HL-60/S4 treated with retinoic acid at 250 ng/mL for 4 days and 3 days (cell line): ENCODE data around the gene CLCA2.

ENCODE experiments used
- in situ Hi-C: fragments of 300-500 bp; cut with MboI; formaldehyde crosslinking; loops from 2 replicates; pipeline ENCODE4 v1.7.0; 2022; ENCODE audit warnings: low sequenced_read_pairs

Gene CLCA2, protein sequence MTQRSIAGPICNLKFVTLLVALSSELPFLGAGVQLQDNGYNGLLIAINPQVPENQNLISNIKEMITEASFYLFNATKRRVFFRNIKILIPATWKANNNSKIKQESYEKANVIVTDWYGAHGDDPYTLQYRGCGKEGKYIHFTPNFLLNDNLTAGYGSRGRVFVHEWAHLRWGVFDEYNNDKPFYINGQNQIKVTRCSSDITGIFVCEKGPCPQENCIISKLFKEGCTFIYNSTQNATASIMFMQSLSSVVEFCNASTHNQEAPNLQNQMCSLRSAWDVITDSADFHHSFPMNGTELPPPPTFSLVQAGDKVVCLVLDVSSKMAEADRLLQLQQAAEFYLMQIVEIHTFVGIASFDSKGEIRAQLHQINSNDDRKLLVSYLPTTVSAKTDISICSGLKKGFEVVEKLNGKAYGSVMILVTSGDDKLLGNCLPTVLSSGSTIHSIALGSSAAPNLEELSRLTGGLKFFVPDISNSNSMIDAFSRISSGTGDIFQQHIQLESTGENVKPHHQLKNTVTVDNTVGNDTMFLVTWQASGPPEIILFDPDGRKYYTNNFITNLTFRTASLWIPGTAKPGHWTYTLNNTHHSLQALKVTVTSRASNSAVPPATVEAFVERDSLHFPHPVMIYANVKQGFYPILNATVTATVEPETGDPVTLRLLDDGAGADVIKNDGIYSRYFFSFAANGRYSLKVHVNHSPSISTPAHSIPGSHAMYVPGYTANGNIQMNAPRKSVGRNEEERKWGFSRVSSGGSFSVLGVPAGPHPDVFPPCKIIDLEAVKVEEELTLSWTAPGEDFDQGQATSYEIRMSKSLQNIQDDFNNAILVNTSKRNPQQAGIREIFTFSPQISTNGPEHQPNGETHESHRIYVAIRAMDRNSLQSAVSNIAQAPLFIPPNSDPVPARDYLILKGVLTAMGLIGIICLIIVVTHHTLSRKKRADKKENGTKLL

DNA sequence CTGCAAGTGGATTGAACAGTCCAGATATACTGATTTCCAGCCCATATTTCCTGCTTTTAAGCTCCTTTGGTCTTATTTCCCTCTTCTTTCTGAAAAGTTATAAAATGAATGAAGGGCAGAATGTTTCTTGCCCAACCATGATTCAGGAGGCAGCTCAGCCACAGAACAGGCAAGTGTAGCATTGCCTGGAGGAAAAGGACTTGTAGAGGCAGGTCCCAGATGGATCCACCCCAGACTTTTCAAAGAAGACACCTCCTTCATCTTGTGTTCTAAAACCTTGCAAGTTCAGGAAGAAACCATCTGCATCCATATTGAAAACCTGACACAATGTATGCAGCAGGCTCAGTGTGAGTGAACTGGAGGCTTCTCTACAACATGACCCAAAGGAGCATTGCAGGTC, at the start of gene CLCA2:
Gene CLCA2 (plus strand): TSS at position 299 of the 400 bp plus-strand sequence. CDS start 77 bp downstream, at position 376.
- in situ Hi-C loops, result no loop called here

- in situ Hi-C loops, result no loop called here
Observed at GRCh38 chr1:86375688-86376087, 48.3 kb upstream of the CLCA2 start.

GRCh38 chr1:86377341-86377740, 46.6 kb upstream of the CLCA2 start:
- in situ Hi-C loops, result no loop called here

DNA sequence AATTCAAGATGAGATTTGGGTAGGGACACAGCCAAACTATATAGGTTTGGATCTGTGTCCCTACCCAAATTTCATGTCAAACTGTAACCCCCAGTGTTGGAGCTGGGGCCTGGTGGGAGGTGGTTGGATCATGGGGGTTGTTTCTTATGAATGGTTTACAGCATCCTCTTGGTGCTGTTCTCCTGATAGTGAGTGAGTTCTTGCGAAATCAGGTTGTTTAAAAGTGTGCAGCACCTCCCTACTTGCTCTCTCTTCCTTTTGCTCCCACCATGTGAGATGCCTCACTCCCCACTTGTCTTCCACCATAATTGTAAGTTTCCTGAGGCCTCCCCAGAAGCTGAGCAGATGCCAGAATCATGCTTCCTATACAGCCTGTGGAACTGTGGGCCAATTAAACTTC, 45.2 kb upstream of the CLCA2 start:
- in situ Hi-C loops, result no loop called here

DNA sequence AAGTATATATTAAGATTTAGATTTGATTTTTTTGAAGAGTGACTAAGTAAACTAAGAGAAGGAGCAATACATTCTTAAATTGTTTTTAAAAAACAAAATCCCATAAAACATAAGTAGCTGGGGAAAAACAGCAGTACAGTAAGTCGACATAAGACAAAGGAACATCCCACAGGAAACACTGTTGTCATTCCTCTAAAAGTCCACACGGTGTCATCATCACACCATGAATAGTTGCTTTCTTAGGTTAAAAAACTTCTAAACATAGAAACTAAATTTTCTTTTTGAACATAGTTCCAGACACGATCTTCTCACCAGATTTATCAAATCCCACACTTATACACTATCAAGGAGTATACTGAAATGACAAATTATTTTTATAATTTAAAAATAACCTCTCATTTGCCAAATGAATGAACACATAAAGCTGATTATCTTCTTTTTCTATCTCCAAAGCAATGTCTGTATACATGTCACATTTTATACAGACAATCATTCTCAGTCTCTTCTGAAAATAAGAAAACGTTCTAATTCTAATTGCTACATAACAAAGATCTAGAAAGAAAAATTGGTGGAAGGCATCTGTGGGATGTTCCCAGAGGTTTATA, 43.6 kb upstream of the CLCA2 start:
- in situ Hi-C loops, result no loop called here

DNA sequence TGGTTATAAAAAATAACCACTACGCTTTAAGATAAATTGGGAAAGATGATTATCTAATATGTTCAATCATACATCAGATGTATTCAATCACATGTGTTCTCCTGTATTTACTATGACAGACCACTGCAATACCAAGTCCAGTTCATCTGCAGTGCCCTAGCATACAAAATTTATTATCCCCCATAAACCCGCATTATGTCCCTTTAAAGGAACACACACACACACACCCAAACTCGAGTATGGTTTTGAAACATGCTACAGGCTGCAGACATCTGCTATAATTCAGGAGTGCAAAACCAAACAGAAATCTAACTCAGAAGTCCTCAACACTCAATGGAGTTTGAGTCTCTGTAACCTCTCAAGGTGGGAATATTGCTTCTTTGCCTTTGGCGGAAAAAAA, 42.7 kb upstream of the CLCA2 start:
- in situ Hi-C loops, result no loop called here

- in situ Hi-C loops, result no loop called here
Observed at GRCh38 chr1:86382878-86383277, 41.1 kb upstream of the CLCA2 start.

GRCh38 chr1:86387916-86388627, 35.9 kb upstream of the CLCA2 start:
- in situ Hi-C loops, result no loop called here

DNA sequence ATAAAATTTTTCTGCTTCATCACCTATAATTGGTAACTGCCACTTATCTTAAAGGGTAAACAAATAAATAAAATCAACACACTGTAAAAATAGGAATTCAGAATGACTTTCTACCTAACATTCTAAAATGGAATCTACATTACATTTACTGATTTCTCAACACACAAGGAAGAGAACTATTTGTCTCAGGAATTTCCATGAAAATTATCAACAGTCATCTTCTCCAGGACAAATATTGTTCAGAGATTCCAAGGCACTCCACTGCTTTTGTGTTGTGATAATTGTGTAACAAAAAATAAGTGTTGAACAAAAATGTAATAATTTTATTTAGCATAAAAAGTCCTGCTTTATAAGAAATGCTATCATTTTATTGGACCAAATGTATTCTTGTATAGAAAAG, 35.2 kb upstream of the CLCA2 start:
- in situ Hi-C loops, result no loop called here

DNA sequence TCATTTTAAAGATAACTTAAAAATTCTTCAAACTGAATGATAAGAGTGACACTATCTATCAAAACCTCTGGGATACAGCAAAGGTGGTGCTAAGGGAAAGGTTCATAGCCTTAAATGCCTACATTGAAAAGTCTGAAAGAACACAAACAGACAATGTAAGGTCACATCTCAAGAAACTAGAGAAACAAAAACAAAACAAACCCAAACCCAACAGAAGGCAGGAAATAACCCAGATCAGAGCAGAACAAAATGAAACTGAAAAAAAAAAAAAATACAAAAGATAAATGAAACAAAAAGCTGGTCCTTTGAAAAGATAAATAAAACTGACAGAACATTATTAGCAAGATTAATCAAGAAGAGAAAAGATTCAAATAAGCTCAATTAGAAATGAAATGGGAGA, 34.7 kb upstream of the CLCA2 start:
- in situ Hi-C loops, result no loop called here

DNA sequence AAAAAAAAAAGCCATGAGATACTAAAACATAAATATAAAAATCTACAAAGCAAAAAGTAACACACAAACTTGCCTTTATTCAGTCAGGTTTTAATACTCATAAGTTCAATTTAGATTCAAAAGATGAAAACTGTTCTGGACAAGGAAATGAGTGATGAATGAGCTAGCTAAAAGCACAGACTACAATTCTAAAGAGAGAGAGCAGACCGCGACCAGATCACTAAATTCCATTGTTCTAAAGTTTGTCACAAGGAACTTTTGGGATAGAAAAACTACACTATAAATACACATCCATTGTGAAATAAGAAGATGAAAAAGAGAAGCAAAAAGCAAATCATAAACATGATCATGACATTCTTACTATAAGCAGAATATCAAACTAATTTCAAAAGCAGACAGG, 29.6 kb upstream of the CLCA2 start:
- in situ Hi-C loops, result no loop called here

DNA sequence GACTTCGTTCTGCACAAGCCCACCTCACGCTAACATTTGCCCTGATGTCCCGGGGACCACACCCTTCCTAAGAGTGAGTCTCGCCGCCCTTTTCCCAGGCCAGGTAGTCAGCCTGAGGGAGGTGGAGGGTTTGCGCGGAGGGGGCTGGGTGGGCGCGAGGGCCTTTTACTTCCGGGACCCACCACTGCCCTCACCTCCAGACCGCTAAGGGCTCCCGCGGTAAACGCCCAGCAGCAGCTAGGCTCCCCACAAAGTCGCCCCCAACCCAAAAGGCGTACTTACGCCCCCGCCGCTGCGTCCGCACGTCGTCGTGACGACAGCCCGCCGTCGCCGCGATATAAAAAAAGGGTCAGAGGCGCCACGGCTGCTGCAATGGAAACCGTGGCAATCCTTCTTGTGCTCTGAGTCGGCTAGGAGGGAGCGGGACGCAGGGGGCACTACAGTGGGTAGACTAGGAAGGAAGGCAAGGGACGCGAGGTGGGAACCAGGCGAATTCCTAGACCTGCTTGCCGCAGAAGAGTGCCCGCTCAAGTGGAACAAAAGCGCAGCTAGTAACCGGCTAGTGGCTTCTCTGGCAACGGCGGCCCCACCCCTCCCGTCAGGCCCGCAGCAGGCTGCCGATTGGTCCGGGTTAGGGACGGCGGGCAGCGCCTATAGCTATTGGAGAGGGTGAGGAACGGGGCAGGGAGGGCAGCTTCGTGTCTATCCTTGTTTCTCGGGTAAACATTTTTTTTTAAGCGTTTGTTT, 28.0 kb upstream of the CLCA2 start, which contains the start of gene ODF2L:
Gene ODF2L (minus strand): TSS at position 573 of the 747 bp plus-strand sequence. CDS start 9,296 bp downstream, outside the sequence.
- in situ Hi-C loops, result no loop called here

GRCh38 chr1:86396498-86396890, 27.5 kb upstream of the CLCA2 start:
- in situ Hi-C loops, result no loop called here

DNA sequence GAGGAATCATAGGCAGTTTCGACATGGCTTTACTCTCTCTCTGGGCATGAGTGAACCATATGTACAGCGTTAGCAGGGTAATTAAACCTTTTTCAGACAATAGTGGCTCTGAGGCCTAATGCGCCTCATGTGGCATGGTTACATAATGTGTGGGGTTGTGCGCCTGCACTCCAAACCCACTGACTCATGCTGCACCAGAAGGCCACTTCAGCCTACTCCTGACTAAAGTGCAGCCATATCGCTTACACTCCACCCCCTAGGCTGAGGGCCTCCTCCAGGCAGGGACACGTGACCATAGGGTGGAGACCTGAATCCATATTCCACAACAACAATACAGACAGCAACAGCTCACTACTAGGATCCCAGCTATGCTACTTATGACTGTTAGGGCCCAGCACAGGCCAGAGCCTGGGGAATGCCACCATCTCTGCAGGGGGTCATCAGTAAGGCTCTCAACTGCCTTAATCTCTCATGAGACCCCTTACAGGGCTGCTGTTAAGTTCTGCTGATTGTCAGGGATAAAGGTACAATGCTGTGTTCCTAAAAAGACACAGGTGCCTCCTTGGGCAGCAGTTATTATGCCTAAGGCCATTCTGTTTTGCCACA, 14.5 kb upstream of the CLCA2 start:
- in situ Hi-C loops, result no loop called here

GRCh38 chr1:86410879-86411278, 13.1 kb upstream of the CLCA2 start:
- in situ Hi-C loops, result no loop called here

DNA sequence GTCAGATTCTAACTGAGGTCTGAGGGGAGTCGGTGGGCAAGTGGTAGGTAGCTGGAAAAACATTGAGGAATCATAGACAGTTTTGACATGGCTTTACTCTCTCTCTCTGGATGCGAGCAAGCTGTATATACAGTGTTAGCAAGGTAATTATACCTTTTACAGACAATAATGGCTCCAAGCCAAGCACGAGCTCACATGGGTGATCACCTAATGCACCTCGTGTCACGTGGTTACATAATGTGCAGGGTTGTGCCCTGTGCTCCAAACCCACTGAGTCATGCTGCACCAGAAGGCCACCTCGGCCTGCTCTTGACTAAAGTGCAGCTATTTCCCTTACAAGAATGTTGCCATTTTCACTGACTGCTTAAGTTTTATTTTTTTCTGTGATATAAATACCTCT, 7.6 kb upstream of the CLCA2 start:
- in situ Hi-C loops, result no loop called here

DNA sequence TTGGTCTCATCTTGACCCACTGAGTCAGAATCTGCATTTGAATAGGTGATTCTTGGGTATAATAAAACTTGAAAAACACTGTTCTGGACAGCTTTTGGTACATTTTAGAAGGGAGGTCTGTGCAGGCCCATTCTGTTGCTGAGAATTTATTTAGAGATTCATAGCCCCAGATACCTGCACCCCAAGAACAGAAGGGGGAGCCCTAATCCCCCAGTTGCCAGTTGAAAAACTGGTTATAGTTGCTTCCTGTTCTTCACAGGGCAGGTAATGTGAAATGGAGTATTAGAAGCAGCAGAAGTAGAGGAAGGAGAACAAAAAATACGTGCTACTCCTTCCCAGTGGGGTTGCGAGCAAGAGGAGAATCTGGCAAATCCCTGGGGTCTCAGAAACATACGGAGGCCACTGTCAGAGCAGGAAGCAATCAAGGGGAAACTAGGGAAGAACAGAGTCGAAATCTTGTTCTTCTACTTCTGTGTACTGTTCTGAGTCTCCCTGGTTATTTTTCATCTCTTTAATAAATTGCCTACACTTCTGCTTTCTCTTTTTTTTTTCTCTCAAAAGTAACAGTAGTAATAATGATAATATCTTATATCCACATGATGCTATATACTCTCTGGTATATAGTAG, 4.6 kb upstream of the CLCA2 start:
- in situ Hi-C loops, result no loop called here

- in situ Hi-C loops, result no loop called here
Observed at GRCh38 chr1:86421601-86422280, 2.2 kb upstream of the CLCA2 start.

DNA sequence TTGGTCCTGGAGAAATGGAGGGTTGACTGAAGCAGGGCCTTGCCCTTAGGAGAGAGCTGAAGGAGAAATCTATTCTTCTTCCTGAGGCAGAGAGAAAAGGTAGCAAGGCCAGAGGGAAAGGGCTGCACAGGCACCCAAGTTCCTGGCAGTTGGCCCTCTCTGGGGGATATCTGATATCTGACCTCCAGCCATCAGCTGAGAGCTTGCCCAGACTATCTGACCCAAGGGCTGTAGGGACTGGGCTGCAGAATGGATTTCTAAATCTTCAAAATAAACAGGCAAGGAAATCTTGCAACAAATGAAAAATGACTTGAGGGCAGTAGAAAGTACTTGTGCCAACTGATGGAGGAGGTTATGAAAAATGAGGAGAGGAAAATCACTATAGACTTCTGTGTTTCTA, 498 bp upstream of the CLCA2 start:
- in situ Hi-C loops, result no loop called here
